HepG2 (cell line): ENCODE results near the gene PLA2G2A. TPM values are rescaled to one million over a fixed set of nuclear protein-coding genes. Genes with fewer than 3 reads are reported as not detected.
A peak's percentile ranks its signal among the peaks of the same experiment; 100 is the strongest.

Source experiments
- ASH2L ChIP-seq: fragments of 300-600, 200-600 bp; sonication (generic); IDR thresholded peaks from 2 replicates; pipeline ENCODE4 v1.7.0; 2017; ENCODE audit warnings: low read depth, mild to moderate bottlenecking, moderate library complexity, mixed read lengths, low read length; ENCODE audit not compliant: insufficient read length
- FOXK2 ChIP-seq: fragments of 450-650 bp; IDR thresholded peaks from 2 replicates; pipeline ENCODE4 v1.6.1; 2016
- HDAC1 ChIP-seq: sonication (generic); formaldehyde crosslinking; IDR thresholded peaks from 2 replicates; pipeline ENCODE4 v1.5.1; 2020; ENCODE audit warnings: mild to moderate bottlenecking, missing genetic modification reagents
- HMGXB4 ChIP-seq, 2 experiments: sonication (generic) in 1 of 2; formaldehyde crosslinking in 1 of 2; IDR thresholded peaks; 2 replicates each; pipeline versions ENCODE4 v1.4.0 to v1.6.1; 2018 to 2020; ENCODE audit warnings: missing genetic modification reagents in 2 of 2, borderline replicate concordance in 1 of 2, low read depth in 1 of 2, mild to moderate bottlenecking in 1 of 2, missing biosample characterization in 1 of 2
- HNF4A ChIP-seq: sonication (generic); formaldehyde crosslinking; IDR thresholded peaks from 2 replicates; pipeline ENCODE4 v1.4.0; 2020; ENCODE audit warnings: missing genetic modification reagents
- JUN ChIP-seq: sonication (generic); formaldehyde crosslinking; IDR thresholded peaks from 2 replicates; pipeline ENCODE4 v1.4.0; 2020; ENCODE audit warnings: mild to moderate bottlenecking, missing genetic modification reagents
- KAT7 ChIP-seq: IDR thresholded peaks from 2 replicates; pipeline ENCODE4 v1.6.1; 2018; ENCODE audit warnings: borderline replicate concordance, missing compliant biosample characterization
- KAT8 ChIP-seq: IDR thresholded peaks from 2 replicates; pipeline ENCODE4 v1.6.1; 2016; ENCODE audit warnings: missing genetic modification reagents, missing compliant biosample characterization
- MYNN ChIP-seq: sonication (generic); formaldehyde crosslinking; IDR thresholded peaks from 2 replicates; pipeline ENCODE4 v1.4.0; 2020; ENCODE audit warnings: mild to moderate bottlenecking, low read depth, missing genetic modification reagents
- NR2C2 ChIP-seq: sonication (generic); formaldehyde crosslinking; IDR thresholded peaks from 2 replicates; pipeline ENCODE4 v1.4.0; 2020; ENCODE audit warnings: missing genetic modification reagents, mild to moderate bottlenecking, moderate library complexity, borderline replicate concordance
- RFX3 ChIP-seq: IDR thresholded peaks from 2 replicates; pipeline ENCODE4 v1.6.1; 2016; ENCODE audit warnings: missing biosample characterization, missing genetic modification reagents
- SMARCC2 ChIP-seq: fragments of 450-650 bp; IDR thresholded peaks from 2 replicates; pipeline ENCODE4 v1.6.1; 2017; ENCODE audit warnings: antibody characterized with exemption, mild to moderate bottlenecking
- TCF7L2 ChIP-seq: IDR thresholded peaks from 2 replicates; pipeline ENCODE4 v1.6.1; 2011; ENCODE audit warnings: mild to moderate bottlenecking, low read depth, low read length, moderate library complexity
- ZBTB49 ChIP-seq: sonication (generic); formaldehyde crosslinking; IDR thresholded peaks from 2 replicates; pipeline ENCODE4 v1.4.0; 2020; ENCODE audit warnings: missing genetic modification reagents, borderline replicate concordance
- ZBTB7B ChIP-seq: sonication (generic); formaldehyde crosslinking; IDR thresholded peaks from 2 replicates; pipeline ENCODE4 v1.4.0; 2020; ENCODE audit warnings: missing genetic modification reagents
- ZFP41 ChIP-seq: sonication (generic); formaldehyde crosslinking; IDR thresholded peaks from 2 replicates; pipeline ENCODE4 v1.4.0; 2020; ENCODE audit warnings: mild to moderate bottlenecking, missing genetic modification reagents, borderline replicate concordance
- ZNF30 ChIP-seq: sonication (generic); formaldehyde crosslinking; IDR thresholded peaks from 2 replicates; pipeline ENCODE4 v1.5.0; 2020; ENCODE audit warnings: mild to moderate bottlenecking, missing genetic modification reagents
- ZNF33B ChIP-seq: sonication (generic); formaldehyde crosslinking; IDR thresholded peaks from 2 replicates; pipeline ENCODE4 v1.5.1; 2020; ENCODE audit warnings: mild to moderate bottlenecking, missing genetic modification reagents
- ZNF605 ChIP-seq: sonication (generic); formaldehyde crosslinking; IDR thresholded peaks from 2 replicates; pipeline ENCODE4 v1.8.0; 2022; ENCODE audit warnings: mild to moderate bottlenecking, missing genetic modification reagents
- ZNF615 ChIP-seq: sonication (generic); formaldehyde crosslinking; IDR thresholded peaks from 2 replicates; pipeline ENCODE4 v1.5.0; 2020; ENCODE audit warnings: mild to moderate bottlenecking, missing genetic modification reagents, borderline replicate concordance
- ZNF839 ChIP-seq: sonication (generic); formaldehyde crosslinking; IDR thresholded peaks from 2 replicates; pipeline ENCODE4 v1.4.0; 2020; ENCODE audit warnings: missing genetic modification reagents, mild to moderate bottlenecking, borderline replicate concordance
- polyA plus RNA-seq, 8 experiments: library from polyadenylated mRNA; depleted of rRNA in 3 of 8; stranded (reverse) in 7 of 8; unstranded in 1 of 8; fragments of >200 nt; fragmentation: Illumina TruSeq in 4 of 8; extraction: Trizol in 4 of 8; gene quantifications; 2 replicates each; pipeline versions ENCODE4 v1.2.1 to v1.2.3, GENCODE V29; 2011 to 2016; ENCODE audit warnings: low read depth in 4 of 8, missing spikeins in 1 of 8, mixed read lengths in 1 of 8; ENCODE audit not compliant: insufficient read depth in 1 of 8
- total RNA-seq, 5 experiments: library from RNA; depleted of rRNA; stranded (reverse); fragments of >200 nt; fragmentation: Illumina TruSeq; extraction: Trizol; gene quantifications; 2 replicates each; pipeline ENCODE4 v1.2.3, GENCODE V29; 2016; ENCODE audit warnings: low read depth in 1 of 5
- TF ChIP-seq, protein P1 (sequence below): sonication (generic); formaldehyde crosslinking; IDR thresholded peaks from 2 replicates; pipeline ENCODE4 v1.4.0; 2020; ENCODE audit warnings: mild to moderate bottlenecking, missing genetic modification reagents
- TF ChIP-seq, protein P2 (sequence below): sonication (generic); formaldehyde crosslinking; IDR thresholded peaks from 2 replicates; pipeline ENCODE4 v1.5.0; 2020; ENCODE audit warnings: missing genetic modification reagents
- TF ChIP-seq, protein P3 (sequence below): sonication (generic); formaldehyde crosslinking; IDR thresholded peaks from 2 replicates; pipeline ENCODE4 v1.5.0; 2020; ENCODE audit warnings: mild to moderate bottlenecking, missing genetic modification reagents

Gene PLA2G2A
- total and polyA plus RNA-seq, 2 of the 13 experiments (the other 11 are each of a cell fraction or from before 2014, with no cell fraction given), result 0.35 to 30.3 TPM

DNA sequence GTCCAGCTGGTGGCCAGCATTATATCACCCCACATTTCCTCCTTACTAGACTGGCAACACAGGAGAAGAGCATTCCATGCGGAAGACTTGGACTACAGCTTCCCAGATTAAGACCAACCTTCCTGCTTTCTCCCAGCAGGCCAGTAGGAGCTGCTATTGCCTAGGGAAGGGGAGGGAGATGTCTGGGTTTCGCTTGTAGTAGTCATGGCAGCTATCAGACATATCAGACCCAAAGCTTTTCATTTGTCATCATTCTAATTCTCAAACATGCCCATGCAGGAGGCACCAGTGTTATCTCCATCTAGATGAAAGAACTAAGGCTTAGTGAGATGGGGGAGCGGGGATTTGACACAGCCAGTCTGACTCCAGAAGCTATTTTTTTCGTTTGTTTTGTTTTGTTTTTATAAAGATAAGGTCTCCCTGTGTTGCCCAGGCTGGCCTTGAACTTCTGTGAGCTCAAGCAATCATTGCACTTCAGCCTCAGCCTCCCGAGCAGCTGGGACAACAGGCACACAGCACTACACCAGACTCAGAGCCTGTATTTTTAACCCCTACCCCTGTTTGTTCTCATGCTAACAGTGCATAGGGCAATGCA, 4.5 kb downstream of the PLA2G2A start (continued):
- TF ChIP-seq HMGXB4 (CRISPR knock-in tag; IDR thresholded peaks at IDR 0.05; ENCODE audit: borderline replicate concordance in 1 of 2, low read depth in 1 of 2) (peak; percentile 44 to 74; a peak in 2 of 4 replicates), ZFP41 (CRISPR knock-in tag) (no peak), ZNF30 (CRISPR knock-in tag) (no peak), MYNN (CRISPR knock-in tag) (no peak), RFX3 (CRISPR knock-in tag) (peak; percentile 83), SMARCC2 (no peak), NR2C2 (CRISPR knock-in tag) (peak; percentile 65), KAT8 (CRISPR knock-in tag) (peak; percentile 56), ZNF839 (CRISPR knock-in tag) (no peak), JUN (CRISPR knock-in tag) (no peak), HDAC1 (CRISPR knock-in tag) (peak; percentile 75), ZNF615 (no peak), ZNF33B (no peak), ZNF605 (CRISPR knock-in tag) (peak; percentile 66), HNF4A (peak; percentile 87), ZBTB7B (CRISPR knock-in tag) (no peak; the same call in 1 of the 2 replicates), ZBTB49 (CRISPR knock-in tag) (no peak), FOXK2 (peak; percentile 88), TCF7L2 (no peak), ASH2L (peak; percentile 62), KAT7 (CRISPR knock-in tag) (no peak)
- TF ChIP-seq, protein P1, sequence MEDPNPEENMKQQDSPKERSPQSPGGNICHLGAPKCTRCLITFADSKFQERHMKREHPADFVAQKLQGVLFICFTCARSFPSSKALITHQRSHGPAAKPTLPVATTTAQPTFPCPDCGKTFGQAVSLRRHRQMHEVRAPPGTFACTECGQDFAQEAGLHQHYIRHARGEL, result no peak
- TF ChIP-seq, protein P2, sequence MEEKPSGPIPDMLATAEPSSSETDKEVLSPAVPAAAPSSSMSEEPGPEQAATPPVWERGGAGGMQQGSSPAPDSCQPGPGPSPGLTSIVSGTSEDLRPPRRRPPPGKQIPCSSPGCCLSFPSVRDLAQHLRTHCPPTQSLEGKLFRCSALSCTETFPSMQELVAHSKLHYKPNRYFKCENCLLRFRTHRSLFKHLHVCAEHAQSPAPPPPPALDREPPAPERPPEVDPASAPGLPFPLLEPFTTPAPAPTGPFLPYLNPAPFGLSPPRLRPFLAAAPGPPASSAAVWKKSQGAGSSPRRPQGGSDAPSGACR, result peak; percentile 86
- TF ChIP-seq, protein P3, sequence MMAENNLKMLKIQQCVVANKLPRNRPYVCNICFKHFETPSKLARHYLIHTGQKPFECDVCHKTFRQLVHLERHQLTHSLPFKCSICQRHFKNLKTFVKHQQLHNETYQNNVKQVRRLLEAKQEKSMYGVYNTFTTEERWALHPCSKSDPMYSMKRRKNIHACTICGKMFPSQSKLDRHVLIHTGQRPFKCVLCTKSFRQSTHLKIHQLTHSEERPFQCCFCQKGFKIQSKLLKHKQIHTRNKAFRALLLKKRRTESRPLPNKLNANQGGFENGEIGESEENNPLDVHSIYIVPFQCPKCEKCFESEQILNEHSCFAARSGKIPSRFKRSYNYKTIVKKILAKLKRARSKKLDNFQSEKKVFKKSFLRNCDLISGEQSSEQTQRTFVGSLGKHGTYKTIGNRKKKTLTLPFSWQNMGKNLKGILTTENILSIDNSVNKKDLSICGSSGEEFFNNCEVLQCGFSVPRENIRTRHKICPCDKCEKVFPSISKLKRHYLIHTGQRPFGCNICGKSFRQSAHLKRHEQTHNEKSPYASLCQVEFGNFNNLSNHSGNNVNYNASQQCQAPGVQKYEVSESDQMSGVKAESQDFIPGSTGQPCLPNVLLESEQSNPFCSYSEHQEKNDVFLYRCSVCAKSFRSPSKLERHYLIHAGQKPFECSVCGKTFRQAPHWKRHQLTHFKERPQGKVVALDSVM (CRISPR knock-in tag), result no peak
